NOMO-1 treated with dmso at 0.1 percent for 144 hours (cell line): Measurements from ENCODE around the gene PTPN22.

Experiments
- DNase-seq: peaks from one replicate; lab custom pipeline; 2025; ENCODE audit not compliant: unreplicated experiment; lab: John Stamatoyannopoulos, UW

The PTPN22 gene

DNA sequence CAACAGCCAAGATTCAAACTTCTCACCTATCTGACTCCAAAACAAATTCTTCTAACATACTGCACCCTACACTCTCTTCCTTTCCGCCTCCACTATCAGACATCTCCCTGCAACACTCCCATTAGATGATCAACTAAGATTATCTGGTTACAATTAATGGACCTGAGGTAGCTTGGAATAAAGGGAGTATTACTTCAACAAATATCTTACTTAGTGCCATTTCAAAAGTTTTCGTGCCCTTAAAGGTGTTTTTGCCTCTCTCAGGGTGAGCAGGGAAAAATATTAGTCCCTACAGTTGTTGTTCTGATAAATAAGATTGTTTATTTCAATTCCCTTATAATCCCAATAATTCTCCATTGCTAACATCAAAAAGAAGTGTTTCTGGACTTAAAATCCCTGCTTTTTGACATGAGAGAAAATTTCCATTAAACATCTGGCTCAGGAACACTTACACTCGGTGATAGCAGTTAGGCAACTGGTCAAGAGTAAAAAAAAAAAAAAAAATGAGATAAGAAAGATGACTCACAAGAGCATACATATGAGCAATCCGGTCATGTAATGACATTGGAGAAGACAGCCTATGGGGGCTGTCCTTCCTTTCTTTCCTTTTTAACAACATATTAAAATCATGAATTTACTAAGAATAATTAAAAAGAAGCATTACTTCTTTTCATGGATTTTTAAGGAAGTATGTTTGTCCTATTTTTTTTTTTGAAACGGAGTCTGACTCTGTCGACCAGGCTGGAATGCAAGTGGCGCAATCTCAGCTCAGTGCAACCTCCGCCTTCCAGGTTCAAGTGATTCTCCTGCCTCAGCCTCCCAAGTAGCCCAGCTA lies 66.9 kb downstream of the PTPN22 start:
- DNase-seq: peak; percentile 14

DNA sequence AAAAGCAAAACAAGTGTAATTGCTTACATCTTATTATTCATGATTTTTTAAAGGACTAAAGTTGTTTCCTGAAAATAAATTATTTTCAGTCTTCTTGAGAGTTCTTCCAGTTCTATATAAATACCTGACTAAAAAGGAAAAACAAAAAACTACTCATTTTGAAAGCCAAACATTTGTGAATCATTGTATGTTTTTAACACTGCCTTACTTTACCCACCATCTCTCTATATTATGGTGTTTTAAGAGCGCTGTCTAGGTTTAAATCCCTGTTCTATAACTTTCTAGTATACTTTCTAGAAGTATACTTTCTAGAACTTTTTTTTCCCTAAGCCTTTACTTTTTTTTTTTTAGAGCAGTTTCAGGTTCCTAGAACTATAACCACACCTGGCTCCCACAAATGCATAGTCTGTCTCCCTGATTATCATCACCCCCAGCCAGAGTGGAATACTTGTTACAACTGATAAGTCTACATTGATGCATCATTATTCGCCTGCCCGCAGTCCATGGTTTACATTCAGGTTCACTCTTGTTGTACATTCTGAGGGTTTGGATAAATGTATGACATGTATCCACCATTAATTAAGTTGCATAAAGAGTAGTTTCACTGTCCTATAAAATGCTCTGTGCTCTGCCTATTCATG lies 69.0 kb downstream of the PTPN22 start:
- DNase-seq: no peak

DNA sequence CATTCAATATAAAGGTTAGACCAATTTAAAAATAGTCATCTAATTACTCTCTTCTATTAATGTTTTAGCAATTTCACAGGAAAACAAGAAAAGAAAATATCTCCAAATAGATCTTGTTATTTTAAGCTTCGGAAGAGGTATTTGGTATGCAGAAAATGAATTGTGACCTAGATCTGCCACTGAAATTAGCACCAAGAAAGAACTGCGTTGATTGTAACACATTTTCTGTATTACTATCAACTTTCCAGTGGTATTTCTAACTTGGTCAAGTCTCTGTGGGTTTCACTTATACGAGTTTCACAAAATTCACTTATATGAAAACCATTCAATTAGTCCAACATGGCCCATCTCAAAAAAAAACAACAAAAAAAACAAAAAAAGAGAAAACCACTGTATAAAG lies 71.0 kb downstream of the PTPN22 start:
- no peak for DNase-seq

DNA sequence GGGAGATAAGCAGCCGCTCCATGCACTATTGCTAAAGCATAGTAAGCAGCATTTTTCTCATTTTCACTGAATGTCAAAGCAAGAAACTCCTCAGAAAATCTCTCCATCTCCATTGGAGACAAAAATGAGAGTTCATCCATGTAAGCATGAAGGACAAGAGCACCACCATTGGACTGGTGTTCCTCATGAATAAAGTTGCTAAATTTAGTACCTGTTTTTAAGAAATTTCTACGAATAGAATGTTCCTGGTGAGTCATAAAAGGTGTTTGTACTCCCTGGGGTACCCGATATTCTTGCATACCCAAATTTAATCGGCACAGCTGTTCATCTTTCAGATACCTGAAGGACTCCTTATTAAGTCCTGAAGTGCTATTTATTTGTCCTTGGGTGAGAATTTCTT lies 74.0 kb downstream of the PTPN22 start:
- DNase-seq: no peak

DNA sequence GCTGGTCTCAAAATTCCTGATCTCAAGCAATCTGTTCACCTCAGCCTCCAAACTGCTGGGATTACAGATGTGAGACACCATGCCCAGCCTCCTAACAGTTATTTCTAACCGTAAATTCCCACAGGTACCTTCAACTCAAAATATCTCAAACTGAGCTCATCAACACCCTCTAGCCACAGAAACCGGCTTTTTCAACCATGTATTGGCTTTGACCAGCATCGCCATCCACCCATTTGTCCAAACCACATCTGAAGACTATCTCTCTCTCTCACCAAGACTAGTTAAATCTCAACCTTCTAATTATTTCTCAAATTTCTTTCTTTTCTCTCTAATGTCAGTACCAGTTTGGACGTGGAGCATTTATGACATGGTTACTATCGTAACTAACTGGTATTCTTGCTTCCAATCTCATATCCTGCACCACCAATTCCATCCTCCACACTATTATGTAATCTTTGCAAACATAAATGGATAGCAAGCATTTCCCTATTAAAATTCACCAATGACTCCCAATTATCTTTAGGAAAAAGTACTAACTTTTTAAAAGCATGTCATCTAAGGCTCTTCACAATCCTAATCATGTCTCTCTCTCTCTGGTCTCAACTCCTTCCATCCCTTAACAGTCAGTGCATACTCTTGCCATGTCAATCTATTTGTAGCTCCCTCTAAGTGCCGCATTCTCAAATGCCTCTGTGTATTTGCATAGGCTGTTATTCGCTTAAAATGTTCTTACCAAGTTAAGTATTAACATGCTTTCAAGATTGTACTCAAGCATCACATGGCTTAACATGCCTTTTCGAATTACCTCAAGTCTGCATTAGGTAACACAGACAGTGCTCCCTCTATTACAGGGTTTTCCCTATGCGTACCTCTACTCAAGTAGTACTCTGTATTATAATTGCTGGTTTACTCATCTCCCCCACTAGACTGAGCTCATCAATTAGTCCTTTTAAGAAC lies 77.4 kb downstream of the PTPN22 start:
- DNase-seq: no peak

DNA sequence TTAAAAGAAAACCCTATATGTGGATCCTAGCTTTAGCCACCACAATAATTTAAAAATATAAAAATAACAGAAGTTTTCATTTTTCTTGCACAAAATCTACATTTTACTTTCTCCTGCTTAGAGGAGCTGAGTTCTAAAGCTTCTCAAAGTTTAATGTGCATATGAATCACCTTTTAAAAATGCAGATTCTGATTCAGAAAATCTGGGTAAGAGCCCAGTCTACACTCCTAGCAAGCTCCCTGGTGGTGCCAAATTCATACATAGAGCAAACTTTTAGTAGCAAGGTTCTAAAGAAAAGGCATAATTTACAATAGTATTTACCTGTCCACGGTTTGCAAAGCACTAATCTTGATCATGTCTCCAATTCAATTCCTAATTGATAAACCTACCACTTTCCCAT lies 78.5 kb downstream of the PTPN22 start:
- DNase-seq: no peak

DNA sequence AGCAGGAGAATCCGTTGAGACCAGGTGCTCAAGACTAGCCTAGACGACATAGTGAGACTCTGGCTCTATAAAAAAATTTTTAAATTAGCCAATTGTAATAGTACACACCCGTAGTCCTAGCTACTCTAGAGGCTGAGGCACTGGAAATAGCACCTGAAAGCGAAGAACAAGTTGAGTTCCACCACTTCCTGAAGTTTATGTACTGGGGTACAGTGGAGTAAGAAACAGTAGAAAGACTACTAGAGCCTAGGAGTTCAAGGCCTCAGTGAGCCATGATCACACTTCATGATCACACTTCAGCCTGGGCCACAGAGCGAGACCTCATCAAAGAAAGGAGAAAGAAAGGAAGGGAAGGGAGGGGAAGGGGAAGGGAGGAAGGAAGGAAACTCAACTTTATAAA lies 79.0 kb downstream of the PTPN22 start:
- DNase-seq: no peak

DNA sequence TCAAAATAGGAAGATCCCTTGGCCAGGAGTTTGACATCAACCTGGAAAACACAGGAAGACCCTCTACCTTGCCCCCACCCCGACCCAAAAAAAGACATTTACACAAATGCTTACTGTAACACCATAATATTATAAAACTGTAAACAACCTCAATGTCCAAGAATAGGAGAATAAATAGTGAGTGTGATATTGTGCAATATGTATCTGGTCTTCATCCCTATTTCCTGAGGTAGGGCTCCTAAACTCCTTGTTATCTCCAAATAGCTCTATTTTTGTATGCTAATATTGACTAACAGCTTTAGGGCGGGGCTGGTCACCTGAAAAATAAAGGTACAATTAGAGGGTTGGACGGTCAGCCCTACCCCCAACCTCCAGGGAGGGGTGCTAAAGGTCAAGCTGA lies 82.7 kb downstream of the PTPN22 start:
- DNase-seq: no peak

DNA sequence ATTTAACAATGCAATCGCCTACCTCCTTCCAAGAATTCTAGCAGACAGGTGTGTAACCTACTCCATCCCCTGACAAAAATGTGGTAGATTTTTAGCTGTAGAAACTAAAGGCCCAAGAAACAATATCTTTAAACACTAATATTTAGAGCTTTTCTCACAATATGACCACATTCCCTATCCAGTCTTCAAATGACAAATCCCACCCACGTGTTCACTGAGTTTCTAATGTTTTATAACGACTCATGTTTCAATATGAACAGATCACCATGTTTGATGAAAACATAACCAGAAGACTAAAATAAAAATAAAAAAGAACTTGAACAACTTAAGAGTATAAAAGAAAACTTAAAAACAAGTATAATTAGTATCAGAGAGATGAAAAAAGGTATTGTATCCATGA lies 83.8 kb downstream of the PTPN22 start:
- no peak for DNase-seq

DNA sequence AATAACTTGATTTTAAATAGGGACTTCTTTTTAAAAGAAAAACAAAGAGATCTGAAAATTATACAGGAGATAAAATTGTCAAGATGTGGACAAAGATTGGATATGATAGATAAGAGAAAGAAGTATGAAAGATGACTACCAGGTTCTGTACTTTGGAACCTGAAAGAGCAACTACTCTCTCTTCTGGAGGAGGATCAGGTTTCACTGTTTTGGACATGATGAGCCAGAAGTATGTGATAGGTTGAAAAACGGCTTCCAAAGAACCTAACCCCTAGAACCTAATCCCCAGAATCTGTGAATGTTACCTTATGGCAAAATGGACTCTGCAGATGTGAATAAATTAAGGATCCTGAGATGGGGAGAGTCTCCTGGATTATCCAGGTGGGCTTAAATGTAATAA lies 85.4 kb downstream of the PTPN22 start:
- DNase-seq: no peak

DNA sequence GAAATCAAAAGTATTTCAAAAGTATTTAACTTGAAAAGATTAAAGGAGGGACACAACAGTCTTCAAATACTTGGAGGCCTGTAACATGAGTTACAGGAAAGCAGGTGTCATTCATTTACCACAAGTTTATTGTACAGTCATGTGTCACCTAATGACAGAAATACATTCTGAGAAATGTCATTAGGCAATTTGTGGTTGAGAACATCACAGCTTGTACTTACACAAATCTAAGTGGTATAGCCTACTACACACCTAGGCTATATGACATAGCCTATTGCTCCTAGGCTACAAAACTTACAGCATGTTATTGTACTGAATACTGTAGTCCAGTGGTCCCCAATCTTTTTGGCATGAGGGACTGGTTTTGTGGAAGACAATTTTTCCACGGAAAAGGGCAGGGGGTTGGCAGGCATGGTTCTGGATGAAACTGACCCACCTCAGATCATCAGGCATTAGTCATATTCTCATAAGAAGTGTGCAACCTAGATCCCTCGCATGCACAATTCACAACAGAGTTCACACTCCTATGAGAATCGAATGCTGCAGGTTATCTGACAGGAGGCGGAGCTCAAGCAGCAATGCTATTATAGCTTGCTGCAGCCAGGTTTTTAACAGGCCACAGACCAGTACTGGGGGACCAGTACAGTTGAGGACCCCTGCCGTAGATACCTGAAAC lies 87.3 kb downstream of the PTPN22 start:
- no peak for DNase-seq

DNA sequence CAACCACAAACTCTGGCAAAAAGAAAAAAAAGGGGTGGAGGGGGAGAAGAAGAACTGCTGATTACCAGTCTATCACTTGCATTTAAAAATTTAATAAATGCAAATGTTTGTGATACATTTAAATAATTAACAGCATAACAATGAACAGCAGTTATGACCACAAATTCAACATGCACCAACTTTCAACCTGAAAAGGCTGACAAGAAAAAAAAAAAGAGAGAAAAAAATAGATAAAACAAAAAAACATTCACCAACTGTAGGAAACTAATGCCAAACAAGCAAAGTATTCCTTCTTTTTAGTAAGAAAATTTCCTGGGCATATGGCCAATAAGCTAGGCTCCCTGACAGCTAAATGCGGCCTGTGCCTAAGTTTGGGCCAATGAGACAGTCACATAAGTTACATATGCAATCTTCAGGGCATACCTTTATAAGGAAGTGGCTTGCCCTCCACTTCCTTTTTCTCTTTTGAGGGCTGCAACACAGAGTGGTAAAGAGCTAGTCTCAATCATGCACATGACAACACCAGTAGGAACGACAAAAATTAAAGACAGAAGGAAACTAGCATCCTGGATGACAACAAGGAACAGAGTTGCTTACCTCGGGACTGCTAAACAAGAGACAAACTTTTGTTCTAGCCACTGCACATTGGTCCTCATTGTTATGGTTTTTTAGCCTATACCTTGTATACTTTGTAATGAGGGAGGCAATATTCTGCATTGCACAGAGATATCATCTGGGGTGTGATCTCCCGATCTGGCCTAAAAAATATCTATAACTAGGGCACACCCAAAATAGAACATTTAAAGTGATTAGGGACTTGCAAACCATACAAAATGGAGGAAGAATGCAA lies 88.0 kb downstream of the PTPN22 start:
- peak; percentile 84 for DNase-seq

DNA sequence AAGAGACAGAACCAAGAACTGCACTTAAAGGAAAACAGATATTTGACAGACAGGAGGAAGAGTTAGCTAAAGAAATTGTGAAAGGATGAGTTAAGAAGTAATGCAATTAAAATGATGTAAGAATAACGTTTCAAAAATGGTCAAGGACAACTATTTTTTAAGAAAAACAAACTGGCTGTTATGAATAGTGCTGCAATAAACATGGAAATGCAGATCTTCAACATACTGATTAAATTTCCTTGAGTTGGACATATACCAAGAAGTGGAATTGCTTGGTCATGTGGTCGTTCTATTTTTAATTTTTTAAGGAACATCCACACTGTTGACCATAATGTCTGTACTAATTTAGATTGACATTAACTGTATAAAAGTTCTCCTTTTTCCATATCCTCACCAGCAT lies 89.1 kb downstream of the PTPN22 start:
- peak; percentile 16 for DNase-seq

DNA sequence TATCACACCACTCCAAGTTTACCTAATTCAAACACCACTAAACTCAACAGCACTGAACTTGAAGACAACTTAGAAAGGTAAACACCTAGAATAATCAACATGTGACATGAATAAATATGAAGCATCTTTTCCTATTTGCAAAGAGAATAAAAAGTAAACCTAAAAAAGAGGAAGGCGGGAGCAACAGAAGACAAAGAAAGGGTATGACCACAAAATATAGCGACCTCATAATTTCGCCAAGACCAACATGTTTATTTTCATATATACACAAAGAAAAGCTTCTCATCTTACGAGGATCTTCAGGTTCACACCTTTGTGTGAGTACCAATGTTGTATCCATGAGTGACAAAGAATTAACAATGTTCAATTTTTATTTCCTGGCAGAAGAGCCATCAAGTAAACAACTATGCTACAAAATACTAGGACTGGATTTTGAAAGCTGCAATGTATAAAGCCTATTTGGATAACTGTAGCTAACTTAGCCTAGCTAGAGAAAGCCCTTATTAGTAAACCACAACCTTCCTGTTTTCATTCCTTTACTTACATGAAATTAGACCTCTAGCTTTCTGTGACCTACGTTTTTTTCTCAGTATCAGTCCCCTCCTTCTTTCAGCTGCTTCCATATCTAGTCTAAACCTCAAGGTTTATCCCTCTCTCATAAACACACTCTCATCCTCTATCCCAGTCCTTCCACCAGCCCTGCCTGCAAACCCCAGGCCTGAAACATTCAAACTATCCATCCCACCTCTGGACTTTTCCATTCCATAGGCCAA lies 91.0 kb downstream of the PTPN22 start:
- DNase-seq: peak; percentile 36

DNA sequence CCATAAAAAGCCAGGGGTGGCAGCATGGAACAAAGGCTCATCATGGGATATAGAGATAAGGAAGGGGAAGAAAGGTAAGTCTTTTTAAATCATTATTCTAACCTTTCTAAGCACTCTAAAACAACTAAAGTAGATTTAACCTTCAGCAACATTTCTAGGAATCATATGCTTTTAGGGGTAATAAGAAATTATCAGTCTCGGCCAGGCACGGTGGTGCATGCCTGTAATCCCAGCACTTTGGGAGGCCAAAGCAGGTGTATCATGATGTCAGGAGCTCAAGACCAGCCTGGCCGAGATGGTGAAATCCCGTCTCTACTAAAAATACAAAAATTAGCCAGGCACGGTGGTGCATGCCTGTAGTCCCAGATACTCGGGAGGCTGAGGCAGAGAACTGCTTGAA lies 92.0 kb downstream of the PTPN22 start:
- DNase-seq: no peak

DNA sequence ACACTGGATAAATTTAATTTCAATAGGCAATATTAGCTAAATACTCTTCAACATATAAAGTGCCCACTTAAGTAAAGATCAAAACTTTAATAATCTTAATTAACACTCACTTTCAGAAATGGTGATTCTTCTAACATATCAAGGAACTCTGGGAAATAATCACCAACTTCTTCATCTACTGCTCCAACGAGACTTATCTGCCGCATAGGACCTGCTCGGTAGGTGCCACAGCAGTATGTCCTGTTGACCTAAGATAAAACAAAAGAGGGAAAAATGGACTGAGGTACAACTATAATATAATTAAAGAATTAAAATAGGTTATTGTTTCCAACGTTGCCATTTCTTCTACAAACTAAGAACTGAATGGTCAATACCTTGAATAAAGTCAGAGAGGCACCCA lies 94.0 kb downstream of the PTPN22 start:
- DNase-seq: no peak

DNA sequence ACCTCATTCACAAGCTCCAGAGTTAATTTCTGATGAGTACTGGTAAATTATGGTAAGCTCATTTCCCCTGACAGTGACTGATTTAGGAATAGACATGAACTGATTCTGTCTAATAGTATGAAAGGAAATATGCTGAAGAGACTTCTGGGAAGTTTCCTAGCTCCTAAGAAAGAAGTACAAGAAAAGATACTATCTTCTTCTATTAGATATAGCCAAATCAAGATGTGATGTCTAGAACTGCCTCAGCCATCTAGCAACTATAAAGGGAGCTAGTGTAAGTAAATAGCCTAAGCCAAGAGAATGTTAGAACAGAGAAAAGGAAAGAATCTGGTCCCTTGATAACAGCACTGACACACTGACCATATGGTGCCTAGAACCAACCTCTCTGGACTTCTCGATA lies 101.5 kb downstream of the PTPN22 start:
- no peak for DNase-seq

DNA sequence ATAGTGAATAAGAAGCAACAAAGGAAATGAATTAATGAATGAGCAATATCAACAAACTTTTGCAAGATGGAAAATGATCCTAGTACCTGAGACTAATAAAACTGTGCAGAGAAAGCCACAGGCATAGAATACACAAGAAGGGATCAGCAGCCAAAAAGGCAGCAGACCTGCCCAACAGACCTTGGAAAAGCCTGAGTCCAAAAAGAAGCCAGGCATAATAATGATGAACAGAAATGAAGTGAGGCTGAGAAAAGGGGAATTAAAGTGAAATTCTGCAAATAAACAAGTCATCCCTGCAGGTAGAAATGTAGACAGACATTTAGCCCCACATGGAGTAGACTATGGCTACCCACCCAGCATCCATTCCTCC lies 101.9 kb downstream of the PTPN22 start:
- DNase-seq: no peak

DNA sequence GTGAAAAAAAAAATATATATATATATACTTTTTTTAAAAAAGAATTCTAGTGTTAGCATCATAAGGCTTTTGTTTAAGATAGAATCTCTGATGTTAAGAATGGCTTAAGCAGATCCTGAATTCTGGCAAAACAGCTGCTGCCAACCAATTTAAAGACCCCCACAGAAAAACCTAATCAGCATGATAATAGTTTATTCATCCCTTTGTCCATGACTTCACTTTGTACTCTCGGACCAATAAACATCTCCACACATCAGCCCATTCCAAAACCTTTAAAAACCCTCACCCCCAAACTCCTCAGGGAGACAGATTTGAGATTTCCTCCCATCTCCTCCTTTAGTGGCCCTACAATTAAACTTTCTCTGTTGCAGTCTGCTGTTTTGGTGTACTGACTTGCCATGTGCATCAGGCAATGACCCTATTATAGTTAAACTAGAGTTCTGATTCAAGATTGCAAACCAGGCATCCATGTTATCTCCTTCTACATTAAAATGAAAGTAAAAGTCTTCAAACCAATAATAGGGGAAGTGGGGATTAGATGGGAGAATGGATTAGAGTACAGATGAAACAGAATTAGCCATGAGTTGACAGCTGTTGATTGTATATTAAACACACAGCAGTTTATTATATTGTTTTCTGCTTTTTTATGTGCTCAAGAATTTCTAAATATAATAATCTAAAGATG lies 102.5 kb downstream of the PTPN22 start:
- DNase-seq: no peak
